Muscle layer of colon (tissue), 2 donors: ENCODE measurements around the gene PRPF31.
A peak's percentile ranks its signal among the peaks of the same experiment; 100 is the strongest.

Source experiments
- H3K27ac ChIP-seq: one replicate; pipeline ENCODE4 v1.7.0; 2013; ENCODE audit warnings: low read depth, mild to moderate bottlenecking, low read length, moderate library complexity
- H3K27me3 ChIP-seq, 2 donors: one replicate each; pipeline ENCODE4 v1.7.0; 2013; ENCODE audit warnings: low read length in 2 of 2, mild to moderate bottlenecking in 2 of 2; ENCODE audit not compliant: insufficient read depth in 2 of 2, control insufficient read depth in 1 of 2
- H3K36me3 ChIP-seq: one replicate; pipeline ENCODE4 v1.7.0; 2013; ENCODE audit warnings: mild to moderate bottlenecking, low read length; ENCODE audit not compliant: insufficient read depth
- H3K4me1 ChIP-seq: one replicate; pipeline ENCODE4 v1.7.0; 2013; ENCODE audit warnings: mild to moderate bottlenecking, low read length; ENCODE audit not compliant: insufficient read depth
- H3K4me3 ChIP-seq, 2 donors: one replicate each; pipeline ENCODE4 v1.7.0; 2013; ENCODE audit warnings: low read length in 2 of 2, low read depth in 1 of 2, mild to moderate bottlenecking in 1 of 2, moderate library complexity in 1 of 2
- H3K9ac ChIP-seq: one replicate; pipeline ENCODE4 v1.7.0; 2013; ENCODE audit warnings: low read length
- H3K9me3 ChIP-seq: one replicate; pipeline ENCODE4 v1.7.0; 2013; ENCODE audit warnings: mild to moderate bottlenecking, low read length
- donor health status: abdominal sarcoma.
- donor health status: Adenocarcinoma of cecum.

PRPF31 gene

DNA sequence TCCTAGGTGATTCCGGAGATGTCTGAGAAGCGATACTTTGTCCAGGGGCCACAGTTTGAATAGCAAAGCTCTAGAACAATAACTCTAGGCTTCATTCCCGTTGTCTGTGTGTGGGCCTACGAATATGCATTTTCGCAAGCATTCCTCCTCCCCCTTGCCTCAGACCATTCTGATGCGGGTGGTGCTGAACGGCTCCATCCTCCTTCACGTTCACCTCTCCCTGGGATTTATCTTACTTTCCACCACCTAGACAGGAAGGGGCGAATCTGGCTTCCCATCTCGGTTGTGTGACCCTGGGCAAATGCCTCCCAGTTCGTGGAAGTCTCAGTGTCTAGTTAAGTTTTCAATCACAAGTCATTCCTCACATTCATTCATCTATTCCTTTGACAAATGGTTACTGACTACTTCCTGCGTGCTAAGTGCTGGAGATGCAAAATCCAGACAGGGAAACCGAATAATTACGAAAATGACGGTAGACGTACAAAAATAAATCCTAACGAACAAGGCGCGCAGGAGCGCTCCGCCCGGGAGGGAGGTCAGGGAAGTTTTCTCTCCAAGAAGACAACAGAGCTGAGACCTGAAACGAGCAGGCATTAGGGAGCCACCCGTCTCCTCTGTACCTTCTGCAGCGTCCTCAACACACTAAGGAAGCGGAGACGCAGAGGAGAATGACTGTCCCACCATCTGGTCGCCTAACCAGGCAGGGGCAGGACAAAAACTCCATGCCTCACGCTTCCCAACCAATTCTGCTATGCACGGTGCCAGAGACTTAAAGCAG, 20.7 kb downstream of the PRPF31 start:
- no peaks in the 10 kb centered on the region for H3K9me3 ChIP-seq
- H3K9ac ChIP-seq: peak overlapping the region; percentile 53

DNA sequence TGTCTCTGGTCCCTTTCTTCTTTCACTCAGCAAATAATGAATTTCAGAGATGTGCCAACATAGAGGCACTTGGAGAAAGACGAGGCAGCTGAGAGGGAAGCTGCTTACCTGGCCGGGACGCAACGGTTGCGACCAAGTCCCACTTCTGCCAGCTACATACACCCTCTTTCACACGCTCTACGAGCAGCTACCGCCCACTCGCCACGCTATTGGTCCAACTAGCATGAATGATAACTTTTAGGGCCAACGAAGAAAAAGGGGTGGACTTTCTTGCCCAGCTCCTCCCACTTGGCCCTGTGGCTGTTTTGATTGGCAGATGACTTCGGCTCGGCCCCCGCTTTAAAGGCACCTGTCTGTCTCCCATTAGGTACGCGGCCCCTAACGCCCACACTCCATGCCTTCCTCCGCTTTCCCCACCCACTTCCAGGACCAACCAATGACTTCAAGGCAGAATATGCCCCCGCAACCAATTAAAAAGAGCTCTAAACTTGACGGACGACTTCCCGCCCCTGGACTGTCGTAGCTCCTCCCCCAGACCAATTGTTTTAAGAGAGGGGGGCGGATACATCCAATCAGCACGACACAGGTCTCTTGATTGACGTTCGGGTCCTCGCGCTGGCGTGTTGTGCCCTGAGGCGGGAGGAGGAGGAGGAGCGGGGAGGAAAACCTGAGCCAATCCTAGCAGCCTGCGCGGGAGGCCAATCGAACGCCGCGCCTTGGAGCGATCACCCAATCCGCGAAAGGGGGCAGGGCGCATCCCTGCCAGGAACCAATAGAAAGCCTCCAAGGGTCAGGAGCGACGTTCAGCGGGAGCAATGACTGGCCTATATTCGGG, 21.5 kb downstream of the PRPF31 start:
- H3K9ac ChIP-seq: peak overlapping the region; percentile 53
- no peaks in the 10 kb centered on the region for H3K9me3 ChIP-seq
- peak overlapping the region; percentile 88 for H3K27ac ChIP-seq
- H3K4me3 ChIP-seq: peak overlapping the region; percentile 84 to 91
- H3K27me3 ChIP-seq: no peaks in the 10 kb centered on the region
- H3K36me3 ChIP-seq: peaks cover 9% of the 10 kb centered on the region
- peaks cover 36% of the 10 kb centered on the region for H3K4me1 ChIP-seq

More for the DNA sequence above, 20.7 kb downstream of the PRPF31 start:
- Histone ChIP-seq H3K27ac (peak overlapping the region; percentile 49), H3K4me1 (peaks cover 35% of the 10 kb centered on the region), H3K27me3 (no peaks in the 10 kb centered on the region), H3K4me3 (peak overlapping the region; percentile 61 to 84), H3K36me3 (peaks cover 16% of the 10 kb centered on the region)

DNA sequence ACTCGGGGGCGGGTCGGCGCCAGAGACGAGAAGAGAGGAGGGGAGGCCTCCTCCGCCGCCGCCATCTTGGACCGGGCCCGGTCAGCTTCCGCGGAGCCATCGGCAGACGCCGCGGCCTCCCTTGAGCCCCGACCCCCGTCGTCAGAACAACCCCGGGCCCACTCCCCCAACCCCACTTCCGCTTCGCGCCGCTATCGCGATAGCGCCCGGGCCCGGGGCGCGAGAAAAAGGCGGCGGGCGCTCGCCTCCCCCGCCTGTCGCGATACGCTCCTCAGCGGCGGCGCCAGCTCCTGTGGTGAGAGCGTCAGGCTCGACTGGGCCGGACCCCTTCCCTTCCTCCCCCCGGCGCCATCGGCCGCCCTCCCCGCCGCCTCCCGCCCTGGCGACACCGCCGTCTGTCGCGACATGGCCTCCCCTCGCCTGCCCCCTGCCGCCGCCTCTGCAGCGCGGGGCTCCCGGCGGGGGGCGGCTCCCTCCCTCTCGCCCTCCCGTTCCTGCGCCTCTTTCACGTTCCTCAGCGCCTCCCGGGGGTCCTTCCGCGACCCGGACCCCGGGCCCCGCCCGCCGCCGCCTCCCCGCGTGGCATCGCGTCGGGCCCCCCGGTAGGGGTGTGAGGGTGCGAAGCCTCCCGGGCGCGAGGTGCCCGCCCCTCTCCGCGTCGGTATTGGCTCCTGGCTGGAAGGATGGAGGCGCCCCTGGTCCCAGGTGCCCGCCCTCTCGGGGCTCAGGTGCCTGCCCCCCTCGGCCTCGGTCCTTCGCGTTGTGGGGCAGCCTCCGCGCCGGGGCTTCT, 22.3 kb downstream of the PRPF31 start, which contains the start of gene CNOT3:
Gene CNOT3 (plus strand): TSS at position 64 of the 790 bp plus-strand sequence. CDS start 5,217 bp downstream, outside the sequence.
- H3K4me1 ChIP-seq: peaks cover 36% of the 10 kb centered on the region
- H3K27ac ChIP-seq: peak within 1 kb of the TSS; percentile 88
- H3K4me3 ChIP-seq: peak within 1 kb of the TSS; percentile 84 to 91
- peak within 1 kb of the TSS; percentile 62 for H3K9ac ChIP-seq
- H3K27me3 ChIP-seq: no peaks in the 10 kb centered on the region
- peaks cover 14% of the 10 kb centered on the region for H3K36me3 ChIP-seq
- H3K9me3 ChIP-seq: no peaks in the 10 kb centered on the region

GRCh38 chr19:54138489-54139256, 23.1 kb downstream of the PRPF31 start:
- Histone ChIP-seq H3K4me3 (peak overlapping the region; percentile 71 to 91), H3K9me3 (no peaks in the 10 kb centered on the region), H3K9ac (peak overlapping the region; percentile 62), H3K27ac (peak overlapping the region; percentile 88), H3K4me1 (peaks cover 36% of the 10 kb centered on the region), H3K27me3 (no peaks in the 10 kb centered on the region), H3K36me3 (peaks cover 21% of the 10 kb centered on the region)

- Histone ChIP-seq H3K9ac (no peak overlapping the region), H3K4me3 (no peak overlapping the region), H3K27ac (no peak overlapping the region), H3K36me3 (peaks cover 48% of the 10 kb centered on the region), H3K27me3 (no peaks in the 10 kb centered on the region), H3K4me1 (peaks cover 30% of the 10 kb centered on the region), H3K9me3 (no peaks in the 10 kb centered on the region)
Observed at GRCh38 chr19:54141356-54141755, 25.8 kb downstream of the PRPF31 start.

DNA sequence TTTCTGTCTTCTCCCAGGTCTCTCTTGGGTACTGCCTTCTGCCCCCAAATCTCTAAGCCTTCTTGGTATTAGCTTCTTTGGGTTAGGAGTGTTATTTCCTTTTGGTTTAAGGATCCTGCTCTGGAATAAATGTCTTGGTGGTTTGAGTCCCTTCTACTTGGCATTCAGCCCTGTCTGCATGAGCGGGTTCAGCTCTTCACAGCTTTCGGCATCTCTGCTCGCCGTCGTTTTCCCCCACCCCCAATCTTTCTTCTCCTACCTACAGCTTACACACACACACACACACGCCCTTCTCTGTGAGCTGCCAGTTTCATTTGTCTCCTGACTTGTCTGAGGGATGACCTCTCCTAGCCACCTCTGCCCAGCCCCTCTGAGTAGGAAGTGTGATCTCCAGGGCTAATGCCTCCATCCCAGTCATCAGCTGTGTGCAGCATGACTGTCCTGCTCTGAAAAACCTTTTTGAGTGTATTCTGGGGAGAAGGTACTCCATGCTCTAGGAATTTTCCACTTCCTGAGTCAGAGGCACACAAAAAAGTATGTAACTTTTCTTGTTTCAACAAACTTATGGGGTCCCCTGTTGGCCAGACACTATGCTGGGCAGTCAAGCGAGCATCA, 26.7 kb downstream of the PRPF31 start:
- no peak overlapping the region for H3K4me3 ChIP-seq
- H3K9ac ChIP-seq: no peak overlapping the region
- H3K36me3 ChIP-seq: peaks cover 57% of the 10 kb centered on the region
- H3K27me3 ChIP-seq: no peaks in the 10 kb centered on the region
- H3K9me3 ChIP-seq: no peaks in the 10 kb centered on the region
- no peak overlapping the region for H3K27ac ChIP-seq
- H3K4me1 ChIP-seq: peaks cover 27% of the 10 kb centered on the region

- no peak overlapping the region for H3K27ac ChIP-seq
- no peaks in the 10 kb centered on the region for H3K27me3 ChIP-seq
- peaks cover 75% of the 10 kb centered on the region for H3K36me3 ChIP-seq
- H3K4me1 ChIP-seq: peaks cover 7% of the 10 kb centered on the region
- no peak overlapping the region for H3K9ac ChIP-seq
- H3K9me3 ChIP-seq: no peaks in the 10 kb centered on the region
- H3K4me3 ChIP-seq: no peak overlapping the region
Observed at GRCh38 chr19:54145541-54146158, 30.1 kb downstream of the PRPF31 start.

DNA sequence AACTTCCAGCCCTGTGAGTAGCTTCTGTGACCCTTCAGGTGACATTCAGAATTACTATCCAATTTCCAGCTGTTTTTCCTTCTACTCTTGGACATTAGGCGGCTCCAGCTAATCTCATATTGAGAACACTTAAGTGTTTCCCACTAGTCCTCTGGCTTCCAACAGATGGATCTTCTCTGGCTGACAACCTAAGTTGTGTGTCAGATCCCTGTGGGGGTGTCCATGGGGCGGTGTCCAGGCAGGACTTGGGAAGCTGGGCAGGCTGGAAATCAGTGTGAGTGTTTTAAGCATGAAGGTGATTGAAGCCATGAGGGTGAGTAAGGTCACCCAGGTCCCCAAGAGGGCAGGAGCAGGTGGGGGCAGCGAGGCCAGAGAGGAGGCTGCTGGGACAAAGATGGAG, 32.1 kb downstream of the PRPF31 start:
- H3K27me3 ChIP-seq: no peaks in the 10 kb centered on the region
- no peak overlapping the region for H3K9ac ChIP-seq
- no peak overlapping the region for H3K4me3 ChIP-seq
- H3K36me3 ChIP-seq: peaks cover 87% of the 10 kb centered on the region
- H3K27ac ChIP-seq: no peak overlapping the region
- H3K9me3 ChIP-seq: no peaks in the 10 kb centered on the region
- H3K4me1 ChIP-seq: no peaks in the 10 kb centered on the region

DNA sequence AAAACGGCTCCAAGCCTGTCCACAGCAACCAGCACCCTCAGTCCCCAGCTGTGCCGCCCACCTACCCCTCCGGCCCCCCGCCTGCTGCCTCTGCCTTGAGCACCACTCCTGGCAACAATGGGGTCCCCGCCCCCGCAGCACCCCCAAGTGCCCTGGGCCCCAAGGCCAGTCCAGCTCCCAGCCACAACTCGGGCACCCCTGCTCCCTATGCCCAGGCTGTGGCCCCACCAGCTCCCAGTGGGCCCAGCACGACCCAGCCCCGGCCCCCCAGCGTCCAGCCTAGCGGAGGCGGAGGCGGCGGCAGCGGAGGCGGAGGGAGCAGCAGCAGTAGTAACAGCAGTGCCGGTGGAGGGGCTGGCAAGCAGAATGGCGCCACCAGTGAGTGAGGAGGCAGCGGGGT, 32.6 kb downstream of the PRPF31 start:
- Histone ChIP-seq H3K27me3 (no peaks in the 10 kb centered on the region), H3K36me3 (peaks cover 87% of the 10 kb centered on the region), H3K9ac (no peak overlapping the region), H3K9me3 (no peaks in the 10 kb centered on the region), H3K27ac (no peak overlapping the region), H3K4me3 (no peak overlapping the region), H3K4me1 (no peaks in the 10 kb centered on the region)
